HG03520 (cell line): Measurements from ENCODE around the gene SYDE2.

Source experiments
- ATAC-seq: cut with Tn5 transposase; IDR thresholded peaks from one replicate; pipeline ENCODE4 v1.9.1; 2021; ENCODE audit warnings: mild to moderate bottlenecking, moderate library complexity; ENCODE audit not compliant: unreplicated experiment

Gene SYDE2

DNA sequence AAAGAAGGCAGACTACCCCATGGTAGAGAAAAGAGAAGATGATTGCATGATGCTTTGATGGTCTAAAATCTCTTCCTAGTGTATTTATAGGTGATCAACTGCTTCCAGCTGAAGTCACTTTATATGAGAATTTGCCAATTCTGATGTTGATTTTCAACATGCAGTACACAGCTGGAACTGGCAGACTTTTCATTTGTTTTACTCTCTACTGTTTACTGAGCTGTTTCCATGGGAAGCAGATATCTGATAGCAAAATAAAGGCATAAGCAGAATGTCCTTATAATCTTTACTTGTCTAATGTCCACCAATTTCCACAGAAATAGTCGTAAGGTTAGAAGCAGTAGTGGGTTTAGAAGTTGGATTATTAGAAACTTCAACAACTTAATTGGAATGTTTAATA is 74.9 kb downstream of the SYDE2 start:
- no peak for ATAC-seq

DNA sequence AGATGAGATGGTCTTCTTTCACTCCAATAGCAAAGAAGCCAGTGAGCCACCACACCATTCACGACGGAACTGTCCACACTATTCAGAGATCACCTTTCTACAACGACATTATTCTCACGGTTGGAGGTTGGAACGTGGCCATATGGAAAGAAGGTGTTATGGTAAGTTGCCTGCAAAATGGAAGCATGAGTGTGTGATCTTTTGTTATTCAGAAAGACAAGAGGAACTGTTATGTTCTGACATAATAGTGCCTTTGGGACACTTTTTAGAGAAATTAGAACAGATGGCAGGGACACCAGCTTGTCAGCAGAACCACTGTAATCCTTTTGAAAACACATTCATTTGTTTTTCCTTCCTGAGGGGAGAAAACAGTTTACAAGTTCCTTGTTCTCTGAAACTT is 76.7 kb downstream of the SYDE2 start:
- ATAC-seq: no peak

GRCh38 chr1:85122169-85122568 is 78.6 kb downstream of the SYDE2 start:
- no peak for ATAC-seq

- ATAC-seq: no peak
Observed at GRCh38 chr1:85121744-85122143, 79.1 kb downstream of the SYDE2 start.

DNA sequence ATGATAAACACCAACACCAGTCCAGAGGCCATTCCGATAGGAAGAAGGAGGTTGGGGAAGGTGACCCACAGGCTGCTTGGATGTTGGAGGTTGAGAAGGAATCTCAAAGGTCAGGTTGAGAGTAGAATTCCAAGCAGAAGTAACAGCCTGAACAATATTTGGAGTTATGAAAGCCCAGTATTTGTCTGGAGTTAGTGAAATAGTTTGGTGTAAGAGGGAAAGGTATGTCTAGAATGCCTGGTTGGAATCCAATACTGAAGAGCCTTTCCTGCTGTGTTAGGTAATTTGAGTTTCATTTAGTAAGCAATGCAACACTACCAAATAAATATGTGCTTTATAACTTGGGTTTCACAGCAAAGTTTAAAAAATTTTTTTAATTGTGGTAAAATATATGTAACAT is 82.1 kb downstream of the SYDE2 start:
- no peak for ATAC-seq

GRCh38 chr1:85116856-85117255 is 84.0 kb downstream of the SYDE2 start:
- no peak for ATAC-seq

- no peak for ATAC-seq
Observed at GRCh38 chr1:85115933-85116332, 84.9 kb downstream of the SYDE2 start.

- no peak for ATAC-seq
Observed at GRCh38 chr1:85111695-85112094, 89.1 kb downstream of the SYDE2 start.

DNA sequence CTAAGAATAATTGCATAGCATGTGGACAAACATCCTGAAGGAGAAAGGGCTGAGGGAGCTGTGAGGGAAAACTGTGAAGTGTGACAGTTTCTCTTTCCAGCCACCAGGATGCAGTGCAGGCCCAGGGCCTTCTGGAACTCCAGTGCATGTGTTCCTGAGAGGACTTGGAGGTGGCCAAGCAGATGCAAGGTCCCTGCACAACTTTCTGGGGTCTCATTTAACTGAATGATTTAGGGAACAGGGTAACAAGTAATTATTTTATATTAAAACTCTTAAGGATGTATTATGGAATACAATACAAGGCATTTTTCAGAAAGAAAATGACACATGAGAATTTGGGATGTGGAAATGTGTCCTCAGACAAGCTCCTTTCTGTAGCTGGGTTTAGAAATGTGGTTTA is 91.3 kb downstream of the SYDE2 start:
- peak; percentile 74 for ATAC-seq
